ENCODE results near the gene RING1.

DNA sequence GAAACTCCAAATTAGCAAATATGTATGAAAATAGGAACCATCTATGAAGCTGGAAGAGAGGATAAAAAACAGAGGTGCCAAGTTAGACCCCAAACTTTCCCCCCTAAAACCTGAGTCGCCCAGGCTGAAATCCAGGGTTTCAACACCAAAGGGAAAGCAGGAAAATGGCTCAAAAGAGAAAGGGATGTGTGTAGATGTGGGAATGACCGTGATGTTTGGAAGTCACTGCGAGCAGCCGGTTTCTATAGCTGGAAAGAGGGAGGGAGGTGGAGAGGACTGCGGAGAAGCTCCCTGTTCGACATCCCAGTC, 4.5 kb downstream of the RING1 start:
- TF ChIP-seq, protein P1, sequence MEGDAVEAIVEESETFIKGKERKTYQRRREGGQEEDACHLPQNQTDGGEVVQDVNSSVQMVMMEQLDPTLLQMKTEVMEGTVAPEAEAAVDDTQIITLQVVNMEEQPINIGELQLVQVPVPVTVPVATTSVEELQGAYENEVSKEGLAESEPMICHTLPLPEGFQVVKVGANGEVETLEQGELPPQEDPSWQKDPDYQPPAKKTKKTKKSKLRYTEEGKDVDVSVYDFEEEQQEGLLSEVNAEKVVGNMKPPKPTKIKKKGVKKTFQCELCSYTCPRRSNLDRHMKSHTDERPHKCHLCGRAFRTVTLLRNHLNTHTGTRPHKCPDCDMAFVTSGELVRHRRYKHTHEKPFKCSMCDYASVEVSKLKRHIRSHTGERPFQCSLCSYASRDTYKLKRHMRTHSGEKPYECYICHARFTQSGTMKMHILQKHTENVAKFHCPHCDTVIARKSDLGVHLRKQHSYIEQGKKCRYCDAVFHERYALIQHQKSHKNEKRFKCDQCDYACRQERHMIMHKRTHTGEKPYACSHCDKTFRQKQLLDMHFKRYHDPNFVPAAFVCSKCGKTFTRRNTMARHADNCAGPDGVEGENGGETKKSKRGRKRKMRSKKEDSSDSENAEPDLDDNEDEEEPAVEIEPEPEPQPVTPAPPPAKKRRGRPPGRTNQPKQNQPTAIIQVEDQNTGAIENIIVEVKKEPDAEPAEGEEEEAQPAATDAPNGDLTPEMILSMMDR (IDR thresholded peaks at IDR 0.05), result no peak
- TF ChIP-seq, protein P2, sequence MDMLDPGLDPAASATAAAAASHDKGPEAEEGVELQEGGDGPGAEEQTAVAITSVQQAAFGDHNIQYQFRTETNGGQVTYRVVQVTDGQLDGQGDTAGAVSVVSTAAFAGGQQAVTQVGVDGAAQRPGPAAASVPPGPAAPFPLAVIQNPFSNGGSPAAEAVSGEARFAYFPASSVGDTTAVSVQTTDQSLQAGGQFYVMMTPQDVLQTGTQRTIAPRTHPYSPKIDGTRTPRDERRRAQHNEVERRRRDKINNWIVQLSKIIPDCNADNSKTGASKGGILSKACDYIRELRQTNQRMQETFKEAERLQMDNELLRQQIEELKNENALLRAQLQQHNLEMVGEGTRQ (IDR thresholded peaks at IDR 0.05; ENCODE audit: borderline replicate concordance, low read depth, low read length), result no peak
- TF ChIP-seq TEAD4 (IDR thresholded peaks at IDR 0.05; ENCODE audit: borderline replicate concordance, insufficient read depth), result no peak
- TF ChIP-seq, protein P3, sequence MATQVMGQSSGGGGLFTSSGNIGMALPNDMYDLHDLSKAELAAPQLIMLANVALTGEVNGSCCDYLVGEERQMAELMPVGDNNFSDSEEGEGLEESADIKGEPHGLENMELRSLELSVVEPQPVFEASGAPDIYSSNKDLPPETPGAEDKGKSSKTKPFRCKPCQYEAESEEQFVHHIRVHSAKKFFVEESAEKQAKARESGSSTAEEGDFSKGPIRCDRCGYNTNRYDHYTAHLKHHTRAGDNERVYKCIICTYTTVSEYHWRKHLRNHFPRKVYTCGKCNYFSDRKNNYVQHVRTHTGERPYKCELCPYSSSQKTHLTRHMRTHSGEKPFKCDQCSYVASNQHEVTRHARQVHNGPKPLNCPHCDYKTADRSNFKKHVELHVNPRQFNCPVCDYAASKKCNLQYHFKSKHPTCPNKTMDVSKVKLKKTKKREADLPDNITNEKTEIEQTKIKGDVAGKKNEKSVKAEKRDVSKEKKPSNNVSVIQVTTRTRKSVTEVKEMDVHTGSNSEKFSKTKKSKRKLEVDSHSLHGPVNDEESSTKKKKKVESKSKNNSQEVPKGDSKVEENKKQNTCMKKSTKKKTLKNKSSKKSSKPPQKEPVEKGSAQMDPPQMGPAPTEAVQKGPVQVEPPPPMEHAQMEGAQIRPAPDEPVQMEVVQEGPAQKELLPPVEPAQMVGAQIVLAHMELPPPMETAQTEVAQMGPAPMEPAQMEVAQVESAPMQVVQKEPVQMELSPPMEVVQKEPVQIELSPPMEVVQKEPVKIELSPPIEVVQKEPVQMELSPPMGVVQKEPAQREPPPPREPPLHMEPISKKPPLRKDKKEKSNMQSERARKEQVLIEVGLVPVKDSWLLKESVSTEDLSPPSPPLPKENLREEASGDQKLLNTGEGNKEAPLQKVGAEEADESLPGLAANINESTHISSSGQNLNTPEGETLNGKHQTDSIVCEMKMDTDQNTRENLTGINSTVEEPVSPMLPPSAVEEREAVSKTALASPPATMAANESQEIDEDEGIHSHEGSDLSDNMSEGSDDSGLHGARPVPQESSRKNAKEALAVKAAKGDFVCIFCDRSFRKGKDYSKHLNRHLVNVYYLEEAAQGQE (IDR thresholded peaks at IDR 0.05; ENCODE audit: low read depth, low read length), result no peak
- TF ChIP-seq EP300 (IDR thresholded peaks at IDR 0.05; ENCODE audit: borderline replicate concordance in 1 of 2, low read depth in 1 of 2, low read length in 1 of 2), result no peak

Measured in SK-N-SH (cell line).